ENCODE results near the gene PBX3.
"Not testable (repeated sequence)": the region's sequence is repeated elsewhere in the genome, so short reads cannot be mapped to it uniquely, and the experiment has no call there.

DNA sequence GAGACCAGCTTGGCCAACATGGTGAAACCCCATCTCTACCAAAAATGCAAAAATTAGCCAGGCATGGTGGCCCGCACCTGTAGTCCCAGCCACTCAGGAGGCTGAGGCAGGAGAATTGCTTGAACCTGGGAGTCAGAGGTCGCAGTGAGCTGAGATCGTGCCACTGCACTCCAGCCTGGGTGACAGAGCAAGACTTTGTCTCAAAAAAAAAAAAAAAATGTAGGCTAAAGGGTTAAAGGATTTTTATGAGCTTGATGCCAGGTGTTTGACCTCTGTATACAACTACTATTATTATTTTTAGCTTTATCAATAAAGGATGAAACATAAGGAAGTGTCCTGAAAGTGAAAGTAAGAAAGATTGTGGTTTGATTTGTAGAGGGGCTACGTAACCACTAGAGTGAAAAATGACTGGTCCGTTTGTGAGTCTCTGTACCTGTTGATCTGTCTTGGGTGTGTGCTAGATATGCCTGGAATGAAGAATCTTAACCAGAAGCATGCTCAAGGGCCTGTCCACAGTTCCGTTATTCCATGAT is 76.8 kb downstream of the PBX3 start:
- not testable (repeated sequence) for TF ChIP-seq POLR2AphosphoS5, POLR2A, EP300 (IDR thresholded peaks at IDR 0.05)
- TF ChIP-seq, protein P1, sequence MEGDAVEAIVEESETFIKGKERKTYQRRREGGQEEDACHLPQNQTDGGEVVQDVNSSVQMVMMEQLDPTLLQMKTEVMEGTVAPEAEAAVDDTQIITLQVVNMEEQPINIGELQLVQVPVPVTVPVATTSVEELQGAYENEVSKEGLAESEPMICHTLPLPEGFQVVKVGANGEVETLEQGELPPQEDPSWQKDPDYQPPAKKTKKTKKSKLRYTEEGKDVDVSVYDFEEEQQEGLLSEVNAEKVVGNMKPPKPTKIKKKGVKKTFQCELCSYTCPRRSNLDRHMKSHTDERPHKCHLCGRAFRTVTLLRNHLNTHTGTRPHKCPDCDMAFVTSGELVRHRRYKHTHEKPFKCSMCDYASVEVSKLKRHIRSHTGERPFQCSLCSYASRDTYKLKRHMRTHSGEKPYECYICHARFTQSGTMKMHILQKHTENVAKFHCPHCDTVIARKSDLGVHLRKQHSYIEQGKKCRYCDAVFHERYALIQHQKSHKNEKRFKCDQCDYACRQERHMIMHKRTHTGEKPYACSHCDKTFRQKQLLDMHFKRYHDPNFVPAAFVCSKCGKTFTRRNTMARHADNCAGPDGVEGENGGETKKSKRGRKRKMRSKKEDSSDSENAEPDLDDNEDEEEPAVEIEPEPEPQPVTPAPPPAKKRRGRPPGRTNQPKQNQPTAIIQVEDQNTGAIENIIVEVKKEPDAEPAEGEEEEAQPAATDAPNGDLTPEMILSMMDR (IDR thresholded peaks at IDR 0.05), result not testable (repeated sequence)

Data from suprapubic skin (tissue), 4 donors.